ENCODE results near the gene TBCC. TPM values are rescaled to one million over a fixed set of nuclear protein-coding genes. Genes with fewer than 3 reads are reported as not detected.

The TBCC gene
- total RNA-seq, 1 experiment from 2014 or later, result 24.7 TPM

DNA sequence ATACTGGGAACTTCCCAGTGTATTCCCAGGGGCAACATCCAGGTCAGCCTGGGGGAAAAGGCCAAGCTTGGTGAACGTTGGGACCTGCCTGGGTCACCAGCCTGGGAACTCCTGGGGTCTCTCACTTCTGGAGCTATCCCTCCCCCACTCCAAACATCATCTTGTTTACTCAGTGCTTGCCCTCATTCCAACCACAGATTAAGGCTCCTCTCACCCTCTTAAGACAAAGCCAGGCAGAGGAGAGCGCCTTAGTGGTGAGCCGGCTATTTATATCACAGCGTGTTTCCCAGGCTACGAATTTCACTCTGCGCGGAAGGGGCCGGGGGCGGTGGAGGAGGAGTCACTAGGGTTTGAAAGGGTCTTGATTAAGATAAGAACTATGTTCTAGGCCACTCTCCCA lies 35.6 kb downstream of the TBCC start (continued):
- TF ChIP-seq OVOL2 (CRISPR knock-in tag; IDR thresholded peaks at IDR 0.05; ENCODE audit: borderline replicate concordance) (no peak), SP1 (CRISPR knock-in tag; conservative IDR thresholded peaks at IDR 0.05) (no peak), ZBTB21 (CRISPR knock-in tag; IDR thresholded peaks at IDR 0.05; ENCODE audit: borderline replicate concordance) (no peak), FOXP1 (CRISPR knock-in tag; IDR thresholded peaks at IDR 0.05; ENCODE audit: borderline replicate concordance) (no peak), GABPB1 (CRISPR knock-in tag; IDR thresholded peaks at IDR 0.05) (no peak)
- TF ChIP-seq, protein P1, sequence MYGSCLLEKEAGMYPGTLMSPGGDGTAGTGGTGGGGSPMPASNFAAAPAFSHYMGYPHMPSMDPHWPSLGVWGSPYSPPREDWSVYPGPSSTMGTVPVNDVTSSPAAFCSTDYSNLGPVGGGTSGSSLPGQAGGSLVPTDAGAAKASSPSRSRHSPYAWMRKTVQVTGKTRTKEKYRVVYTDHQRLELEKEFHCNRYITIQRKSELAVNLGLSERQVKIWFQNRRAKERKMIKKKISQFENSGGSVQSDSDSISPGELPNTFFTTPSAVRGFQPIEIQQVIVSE (CRISPR knock-in tag; IDR thresholded peaks at IDR 0.05; ENCODE audit: borderline replicate concordance), result no peak
- TF ChIP-seq, protein P2, sequence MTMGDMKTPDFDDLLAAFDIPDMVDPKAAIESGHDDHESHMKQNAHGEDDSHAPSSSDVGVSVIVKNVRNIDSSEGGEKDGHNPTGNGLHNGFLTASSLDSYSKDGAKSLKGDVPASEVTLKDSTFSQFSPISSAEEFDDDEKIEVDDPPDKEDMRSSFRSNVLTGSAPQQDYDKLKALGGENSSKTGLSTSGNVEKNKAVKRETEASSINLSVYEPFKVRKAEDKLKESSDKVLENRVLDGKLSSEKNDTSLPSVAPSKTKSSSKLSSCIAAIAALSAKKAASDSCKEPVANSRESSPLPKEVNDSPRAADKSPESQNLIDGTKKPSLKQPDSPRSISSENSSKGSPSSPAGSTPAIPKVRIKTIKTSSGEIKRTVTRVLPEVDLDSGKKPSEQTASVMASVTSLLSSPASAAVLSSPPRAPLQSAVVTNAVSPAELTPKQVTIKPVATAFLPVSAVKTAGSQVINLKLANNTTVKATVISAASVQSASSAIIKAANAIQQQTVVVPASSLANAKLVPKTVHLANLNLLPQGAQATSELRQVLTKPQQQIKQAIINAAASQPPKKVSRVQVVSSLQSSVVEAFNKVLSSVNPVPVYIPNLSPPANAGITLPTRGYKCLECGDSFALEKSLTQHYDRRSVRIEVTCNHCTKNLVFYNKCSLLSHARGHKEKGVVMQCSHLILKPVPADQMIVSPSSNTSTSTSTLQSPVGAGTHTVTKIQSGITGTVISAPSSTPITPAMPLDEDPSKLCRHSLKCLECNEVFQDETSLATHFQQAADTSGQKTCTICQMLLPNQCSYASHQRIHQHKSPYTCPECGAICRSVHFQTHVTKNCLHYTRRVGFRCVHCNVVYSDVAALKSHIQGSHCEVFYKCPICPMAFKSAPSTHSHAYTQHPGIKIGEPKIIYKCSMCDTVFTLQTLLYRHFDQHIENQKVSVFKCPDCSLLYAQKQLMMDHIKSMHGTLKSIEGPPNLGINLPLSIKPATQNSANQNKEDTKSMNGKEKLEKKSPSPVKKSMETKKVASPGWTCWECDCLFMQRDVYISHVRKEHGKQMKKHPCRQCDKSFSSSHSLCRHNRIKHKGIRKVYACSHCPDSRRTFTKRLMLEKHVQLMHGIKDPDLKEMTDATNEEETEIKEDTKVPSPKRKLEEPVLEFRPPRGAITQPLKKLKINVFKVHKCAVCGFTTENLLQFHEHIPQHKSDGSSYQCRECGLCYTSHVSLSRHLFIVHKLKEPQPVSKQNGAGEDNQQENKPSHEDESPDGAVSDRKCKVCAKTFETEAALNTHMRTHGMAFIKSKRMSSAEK (CRISPR knock-in tag; IDR thresholded peaks at IDR 0.05; ENCODE audit: borderline replicate concordance), result no peak
- TF ChIP-seq, protein P3, sequence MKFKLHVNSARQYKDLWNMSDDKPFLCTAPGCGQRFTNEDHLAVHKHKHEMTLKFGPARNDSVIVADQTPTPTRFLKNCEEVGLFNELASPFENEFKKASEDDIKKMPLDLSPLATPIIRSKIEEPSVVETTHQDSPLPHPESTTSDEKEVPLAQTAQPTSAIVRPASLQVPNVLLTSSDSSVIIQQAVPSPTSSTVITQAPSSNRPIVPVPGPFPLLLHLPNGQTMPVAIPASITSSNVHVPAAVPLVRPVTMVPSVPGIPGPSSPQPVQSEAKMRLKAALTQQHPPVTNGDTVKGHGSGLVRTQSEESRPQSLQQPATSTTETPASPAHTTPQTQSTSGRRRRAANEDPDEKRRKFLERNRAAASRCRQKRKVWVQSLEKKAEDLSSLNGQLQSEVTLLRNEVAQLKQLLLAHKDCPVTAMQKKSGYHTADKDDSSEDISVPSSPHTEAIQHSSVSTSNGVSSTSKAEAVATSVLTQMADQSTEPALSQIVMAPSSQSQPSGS (CRISPR knock-in tag; IDR thresholded peaks at IDR 0.05; ENCODE audit: borderline replicate concordance, low read depth), result no peak
- TF ChIP-seq, protein P4, sequence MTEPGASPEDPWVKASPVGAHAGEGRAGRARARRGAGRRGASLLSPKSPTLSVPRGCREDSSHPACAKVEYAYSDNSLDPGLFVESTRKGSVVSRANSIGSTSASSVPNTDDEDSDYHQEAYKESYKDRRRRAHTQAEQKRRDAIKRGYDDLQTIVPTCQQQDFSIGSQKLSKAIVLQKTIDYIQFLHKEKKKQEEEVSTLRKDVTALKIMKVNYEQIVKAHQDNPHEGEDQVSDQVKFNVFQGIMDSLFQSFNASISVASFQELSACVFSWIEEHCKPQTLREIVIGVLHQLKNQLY (CRISPR knock-in tag; IDR thresholded peaks at IDR 0.05), result no peak
- TF ChIP-seq, protein P5, sequence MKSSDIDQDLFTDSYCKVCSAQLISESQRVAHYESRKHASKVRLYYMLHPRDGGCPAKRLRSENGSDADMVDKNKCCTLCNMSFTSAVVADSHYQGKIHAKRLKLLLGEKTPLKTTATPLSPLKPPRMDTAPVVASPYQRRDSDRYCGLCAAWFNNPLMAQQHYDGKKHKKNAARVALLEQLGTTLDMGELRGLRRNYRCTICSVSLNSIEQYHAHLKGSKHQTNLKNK (CRISPR knock-in tag; IDR thresholded peaks at IDR 0.05), result no peak

DNA sequence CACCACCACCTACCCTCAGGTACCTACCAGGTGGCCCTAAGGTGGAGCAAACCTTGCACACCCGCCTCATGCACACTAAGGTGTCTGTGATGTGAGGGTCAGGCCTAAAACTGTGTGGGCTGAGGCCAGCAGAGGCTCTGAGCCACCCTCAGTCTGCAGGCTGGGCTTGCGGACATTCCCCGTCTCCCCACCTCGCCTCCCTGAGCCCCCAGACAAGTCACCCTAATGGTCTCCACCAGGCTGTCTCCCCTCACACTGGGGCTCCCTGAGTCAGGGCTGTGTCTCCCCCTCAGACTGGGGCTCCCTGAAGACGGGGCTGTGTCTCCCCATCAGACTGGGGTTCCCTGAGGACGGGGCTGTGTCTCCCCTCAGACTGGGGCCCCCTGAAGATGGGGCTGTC lies 36.0 kb downstream of the TBCC start:
- Mint-ChIP-seq H3K4me3 (no peak overlapping the region), H3K27ac (no peak overlapping the region), H3K27me3 (ENCODE audit: low read depth) (peaks cover 8% of the 10 kb centered on the region), H3K4me1 (peaks cover 13% of the 10 kb centered on the region), H3K36me3 (peaks cover 9% of the 10 kb centered on the region), H3K9me3 (peaks cover 21% of the 10 kb centered on the region)
- no peak; the same call in 1 of the 2 replicates for ATAC-seq
- POLR2A ChIA-PET, result no interaction called here
- CTCF ChIA-PET, result no interaction called here
- TF ChIP-seq ZNF121 (CRISPR knock-in tag; IDR thresholded peaks at IDR 0.05), result no peak
- TF ChIP-seq NR2C2 (CRISPR knock-in tag; IDR thresholded peaks at IDR 0.05), result no peak
- TF ChIP-seq, protein P6, sequence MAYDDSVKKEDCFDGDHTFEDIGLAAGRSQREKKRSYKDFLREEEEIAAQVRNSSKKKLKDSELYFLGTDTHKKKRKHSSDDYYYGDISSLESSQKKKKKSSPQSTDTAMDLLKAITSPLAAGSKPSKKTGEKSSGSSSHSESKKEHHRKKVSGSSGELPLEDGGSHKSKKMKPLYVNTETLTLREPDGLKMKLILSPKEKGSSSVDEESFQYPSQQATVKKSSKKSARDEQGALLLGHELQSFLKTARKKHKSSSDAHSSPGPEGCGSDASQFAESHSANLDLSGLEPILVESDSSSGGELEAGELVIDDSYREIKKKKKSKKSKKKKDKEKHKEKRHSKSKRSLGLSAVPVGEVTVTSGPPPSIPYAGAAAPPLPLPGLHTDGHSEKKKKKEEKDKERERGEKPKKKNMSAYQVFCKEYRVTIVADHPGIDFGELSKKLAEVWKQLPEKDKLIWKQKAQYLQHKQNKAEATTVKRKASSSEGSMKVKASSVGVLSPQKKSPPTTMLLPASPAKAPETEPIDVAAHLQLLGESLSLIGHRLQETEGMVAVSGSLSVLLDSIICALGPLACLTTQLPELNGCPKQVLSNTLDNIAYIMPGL (CRISPR knock-in tag; IDR thresholded peaks at IDR 0.05), result no peak
- TF ChIP-seq, protein P7, sequence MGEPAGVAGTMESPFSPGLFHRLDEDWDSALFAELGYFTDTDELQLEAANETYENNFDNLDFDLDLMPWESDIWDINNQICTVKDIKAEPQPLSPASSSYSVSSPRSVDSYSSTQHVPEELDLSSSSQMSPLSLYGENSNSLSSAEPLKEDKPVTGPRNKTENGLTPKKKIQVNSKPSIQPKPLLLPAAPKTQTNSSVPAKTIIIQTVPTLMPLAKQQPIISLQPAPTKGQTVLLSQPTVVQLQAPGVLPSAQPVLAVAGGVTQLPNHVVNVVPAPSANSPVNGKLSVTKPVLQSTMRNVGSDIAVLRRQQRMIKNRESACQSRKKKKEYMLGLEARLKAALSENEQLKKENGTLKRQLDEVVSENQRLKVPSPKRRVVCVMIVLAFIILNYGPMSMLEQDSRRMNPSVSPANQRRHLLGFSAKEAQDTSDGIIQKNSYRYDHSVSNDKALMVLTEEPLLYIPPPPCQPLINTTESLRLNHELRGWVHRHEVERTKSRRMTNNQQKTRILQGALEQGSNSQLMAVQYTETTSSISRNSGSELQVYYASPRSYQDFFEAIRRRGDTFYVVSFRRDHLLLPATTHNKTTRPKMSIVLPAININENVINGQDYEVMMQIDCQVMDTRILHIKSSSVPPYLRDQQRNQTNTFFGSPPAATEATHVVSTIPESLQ (CRISPR knock-in tag; IDR thresholded peaks at IDR 0.05), result no peak
- no peak for TF ChIP-seq SP1 (CRISPR knock-in tag; conservative IDR thresholded peaks at IDR 0.05)
- TF ChIP-seq FOXJ3 (CRISPR knock-in tag; IDR thresholded peaks at IDR 0.05; ENCODE audit: borderline replicate concordance), result no peak
- TF ChIP-seq, protein P8, sequence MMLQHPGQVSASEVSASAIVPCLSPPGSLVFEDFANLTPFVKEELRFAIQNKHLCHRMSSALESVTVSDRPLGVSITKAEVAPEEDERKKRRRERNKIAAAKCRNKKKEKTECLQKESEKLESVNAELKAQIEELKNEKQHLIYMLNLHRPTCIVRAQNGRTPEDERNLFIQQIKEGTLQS (CRISPR knock-in tag; conservative IDR thresholded peaks at IDR 0.05), result no peak
- TF ChIP-seq, protein P9, sequence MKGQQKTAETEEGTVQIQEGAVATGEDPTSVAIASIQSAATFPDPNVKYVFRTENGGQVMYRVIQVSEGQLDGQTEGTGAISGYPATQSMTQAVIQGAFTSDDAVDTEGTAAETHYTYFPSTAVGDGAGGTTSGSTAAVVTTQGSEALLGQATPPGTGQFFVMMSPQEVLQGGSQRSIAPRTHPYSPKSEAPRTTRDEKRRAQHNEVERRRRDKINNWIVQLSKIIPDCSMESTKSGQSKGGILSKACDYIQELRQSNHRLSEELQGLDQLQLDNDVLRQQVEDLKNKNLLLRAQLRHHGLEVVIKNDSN (CRISPR knock-in tag; IDR thresholded peaks at IDR 0.05), result no peak
- no peak for DNase-seq (ENCODE audit: low spot score)
